Endothelial cell of umbilical vein (primary cell): ENCODE results near the gene RDH5. TPM values are rescaled to one million over a fixed set of nuclear protein-coding genes. Genes with fewer than 3 reads are reported as not detected.

Experiments used
- BruUV-seq: library from RNA; stranded (reverse); fragments of 400-500 nt; replicated peaks from 2 replicates; lab custom pipeline; 2021; lab: Mats Ljungman, UMichigan
- CTCF ChIA-PET: fragments of 300-600, 350-600 bp; sonication (Branson Sonifier 250); formaldehyde crosslinking; loops from one replicate; lab custom pipeline; 2021; ENCODE audit warnings: antibody characterized with exemption, inconsistent platforms; lab: Charles Lee
- POLR2A ChIA-PET: fragments of 300-600, 350-600 bp; sonication (Branson Sonifier 250); formaldehyde crosslinking; loops from one replicate; lab custom pipeline; 2021; ENCODE audit warnings: antibody characterized with exemption, inconsistent platforms; lab: Charles Lee
- DNase-seq: peaks from one replicate; pipeline ENCODE4 v3.0.0-alpha.2; 2011; ENCODE audit warnings: low read depth, low spot score
- FAIRE-seq: peaks from 2 replicates; lab custom pipeline; 2011; peaks lifted over from hg19 to GRCh38; lab: Jason Lieb, UNC
- H2AFZ ChIP-seq: 2 replicates; pipeline ENCODE4 v1.6.0; 2012; ENCODE audit warnings: low read depth, low read length, control low read depth, inconsistent platforms
- H3K27ac ChIP-seq: 2 replicates; pipeline ENCODE4 v1.5.1; 2011; ENCODE audit warnings: low read depth, mild to moderate bottlenecking, control low read depth, low read length, moderate library complexity; ENCODE audit not compliant: insufficient read depth
- H3K27me3 ChIP-seq, 2 experiments: 2 replicates each; pipeline versions ENCODE4 v1.6.0 to v1.6.1; 2011; ENCODE audit warnings: low read length in 2 of 2, mixed read lengths in 1 of 2; ENCODE audit not compliant: control insufficient read depth in 2 of 2, insufficient read depth in 2 of 2
- H3K36me3 ChIP-seq, 2 experiments: 2 replicates in 1 of 2; 3 replicates in 1 of 2; pipeline ENCODE4 v1.5.1; 2011; ENCODE audit warnings: low read length in 2 of 2, mild to moderate bottlenecking in 1 of 2, moderate library complexity in 1 of 2; ENCODE audit not compliant: control insufficient read depth in 2 of 2, insufficient read depth in 2 of 2; ENCODE audit errors: extremely low read depth in 1 of 2
- H3K4me1 ChIP-seq: 3 replicates; pipeline ENCODE4 v1.5.1; 2011; ENCODE audit warnings: mild to moderate bottlenecking, low read length; ENCODE audit not compliant: control insufficient read depth, insufficient read depth; ENCODE audit errors: extremely low read depth
- H3K4me2 ChIP-seq: 2 replicates; pipeline ENCODE4 v1.6.1; 2011; ENCODE audit warnings: low read length, control low read depth, mixed read lengths; ENCODE audit not compliant: insufficient read depth
- H3K4me3 ChIP-seq, 3 experiments: fragments of 200-600 bp in 1 of 3; sonication (generic), shearing (Covaris generic) in 1 of 3; replicated peaks in 1 of 3; 2 replicates each; pipeline ENCODE4 v1.5.1; 2011 to 2016; ENCODE audit warnings: control low read depth in 3 of 3, low read length in 3 of 3, mild to moderate bottlenecking in 2 of 3, inconsistent platforms in 1 of 3, low read depth in 1 of 3, moderate library complexity in 1 of 3; ENCODE audit not compliant: insufficient read depth in 1 of 3
- H3K79me2 ChIP-seq: 2 replicates; pipeline ENCODE4 v1.6.0; 2012; ENCODE audit warnings: low read length, inconsistent platforms; ENCODE audit not compliant: control insufficient read depth, insufficient read depth
- H3K9ac ChIP-seq: replicated peaks from 2 replicates; pipeline ENCODE3; 2011; ENCODE audit warnings: low read length, control low read depth; ENCODE audit not compliant: insufficient read depth; ENCODE audit errors: extremely low read depth
- H3K9me1 ChIP-seq: replicated peaks from 3 replicates; pipeline ENCODE4 v1.6.0; 2011; ENCODE audit warnings: mild to moderate bottlenecking, low read length; ENCODE audit not compliant: control insufficient read depth, insufficient read depth; ENCODE audit errors: extremely low read depth
- H3K9me3 ChIP-seq: replicated peaks from 2 replicates; pipeline ENCODE4 v1.5.1; 2012; ENCODE audit warnings: low read length, inconsistent platforms; ENCODE audit not compliant: control insufficient read depth, insufficient read depth
- H4K20me1 ChIP-seq: replicated peaks from 2 replicates; pipeline ENCODE3; 2011; ENCODE audit warnings: mild to moderate bottlenecking, low read length; ENCODE audit not compliant: control insufficient read depth, insufficient read depth; ENCODE audit errors: extremely low read depth
- CTCF ChIP-seq, 2 donors: IDR thresholded peaks; 1 replicate in 1 of 2; 2 replicates in 1 of 2; pipeline ENCODE4 v1.5.1; 2011; ENCODE audit warnings: low read length in 2 of 2, mild to moderate bottlenecking in 2 of 2, moderate library complexity in 2 of 2, control low read depth in 1 of 2, inconsistent platforms in 1 of 2, low read depth in 1 of 2; ENCODE audit not compliant: insufficient read depth in 1 of 2; ENCODE audit errors: extremely low read depth in 1 of 2
- GATA2 ChIP-seq: IDR thresholded peaks from 2 replicates; pipeline ENCODE4 v1.7.0; 2011; ENCODE audit warnings: low read depth, mild to moderate bottlenecking, moderate library complexity, mixed read lengths, low read length; ENCODE audit not compliant: insufficient read length, insufficient read depth
- POLR2A ChIP-seq: IDR thresholded peaks from 2 replicates; pipeline ENCODE4 v1.6.1; 2012; ENCODE audit warnings: low read depth, mild to moderate bottlenecking, control low read depth, low read length
- dilution Hi-C: fragments of 300-500 bp; cut with MboI; formaldehyde crosslinking; loops from one replicate; pipeline ENCODE4 v1.15.0; 2019; ENCODE audit warnings: low sequenced_read_pairs; ENCODE audit not compliant: extremely low pct_ligation_motif_present
- intact Hi-C: fragments of 100-400 bp; cut with micrococcal nuclease; formaldehyde crosslinking; loops from one replicate; pipeline ENCODE4 v1.10.0; 2022
- polyA plus RNA-seq, 4 experiments: library from polyadenylated mRNA; depleted of rRNA in 3 of 4; stranded (reverse) in 3 of 4; unstranded in 1 of 4; fragments of >200 nt; gene quantifications; 2 replicates each; pipeline versions ENCODE4 v1.2.1 to v1.2.3, GENCODE V29; 2011 to 2012; ENCODE audit warnings: missing spikeins in 1 of 4
- small RNA-seq: library from RNA; depleted of rRNA; stranded (forward); fragments of <200 nt; gene quantifications from one replicate; pipeline ENCODE3, GENCODE V24; 2012; ENCODE audit warnings: low replicate concordance, low read depth; ENCODE audit not compliant: insufficient read depth, insufficient read length
- total RNA-seq: library from RNA; stranded (reverse); gene quantifications from 2 replicates; pipeline ENCODE4 v1.2.3, GENCODE V29; 2021
- TF ChIP-seq, protein P1 (sequence below): IDR thresholded peaks from 2 replicates; pipeline ENCODE4 v1.6.1; 2011; ENCODE audit not compliant: insufficient read depth, insufficient read length

The RDH5 gene
- total and polyA plus RNA-seq, 2 donors (not counting 3 experiments of a cell fraction or from before 2014, with no cell fraction given) = 2.7 to 3.7 TPM

DNA sequence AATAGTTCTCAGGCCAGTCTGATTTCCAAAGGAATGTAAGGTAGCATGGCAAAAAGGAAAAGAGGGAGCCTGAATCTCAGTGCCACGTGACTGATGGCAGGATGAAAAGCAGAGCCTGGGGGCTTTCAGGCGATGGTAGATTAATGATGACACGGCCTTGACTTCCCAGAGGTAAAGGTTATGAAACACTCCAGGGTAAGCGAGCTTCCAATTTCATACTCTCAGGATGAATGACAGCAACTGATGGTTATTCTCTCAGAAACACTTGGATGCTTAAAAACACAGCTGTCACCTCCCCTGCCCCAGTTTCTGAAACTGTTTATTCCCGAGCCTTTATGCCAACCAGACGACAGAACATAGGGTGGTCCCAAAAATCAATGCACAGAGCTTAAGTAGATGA lies 51.5 kb downstream of the RDH5 start:
- no peak overlapping the region for H2AFZ ChIP-seq
- H3K27me3 ChIP-seq = no peaks in the 10 kb centered on the region
- ChIA-PET CTCF (interaction anchor here (1.0 to 2.3 kb wide), 4 partner anchors 14 to 33 kb away, joined by 3 to 12 read pairs (median 5); partner anchors contain the start of gene GDF11), POLR2A (no interaction called here)
- DNase-seq = no peak
- no peak overlapping the region for H3K4me3 ChIP-seq
- H3K79me2 ChIP-seq = peaks cover 14% of the 10 kb centered on the region
- FAIRE-seq = no peak
- no peaks in the 10 kb centered on the region for H3K9me3 ChIP-seq
- intact Hi-C loops = no loop called here
- H3K27ac ChIP-seq = no peak overlapping the region
- dilution Hi-C loops = no loop called here
- H3K36me3 ChIP-seq = peaks cover 5 to 19% of the 10 kb centered on the region in 2 experiments
- H3K4me2 ChIP-seq = no peak overlapping the region
- H4K20me1 ChIP-seq = no peaks in the 10 kb centered on the region
- H3K4me1 ChIP-seq = no peaks in the 10 kb centered on the region
- no peak overlapping the region for H3K9ac ChIP-seq
- no peak for TF ChIP-seq CTCF (IDR thresholded peaks at IDR 0.05; ENCODE audit: extremely low read depth in 1 of 2, insufficient read depth in 1 of 2, low read depth in 1 of 2, low read length in 2 of 2)
- no peak for TF ChIP-seq GATA2
- no peak for TF ChIP-seq POLR2A
- TF ChIP-seq, protein P1, sequence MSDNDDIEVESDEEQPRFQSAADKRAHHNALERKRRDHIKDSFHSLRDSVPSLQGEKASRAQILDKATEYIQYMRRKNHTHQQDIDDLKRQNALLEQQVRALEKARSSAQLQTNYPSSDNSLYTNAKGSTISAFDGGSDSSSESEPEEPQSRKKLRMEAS = no peak
- no peaks in the 10 kb centered on the region for H3K9me1 ChIP-seq
- BruUV-seq = no TSS peak

Small RNAs within 50 kb of the gene (small RNA-seq; reads per million reads assigned to genes)
- gene AC009779.1 = not detected
- gene RF00017 = not detected

Other genes starting within 250 kb of the RDH5 start
- gene OR6C68, start 228.0 kb upstream of the RDH5 start, total RNA-seq = not detected in 2 replicates
- gene OR6C68, start 228.0 kb upstream of the RDH5 start, polyA plus RNA-seq = not detected in 2 replicates
- not detected in 2 replicates for gene OR6C4, start 170.8 kb upstream of the RDH5 start, total RNA-seq
- gene OR6C4, start 170.8 kb upstream of the RDH5 start, polyA plus RNA-seq = not detected in 2 replicates
- gene OR2AP1, start 147.9 kb upstream of the RDH5 start, total RNA-seq = not detected in 2 replicates
- gene OR2AP1, start 147.9 kb upstream of the RDH5 start, polyA plus RNA-seq = not detected in 2 replicates
- gene OR10P1, start 83.5 kb upstream of the RDH5 start, total RNA-seq = not detected in 2 replicates
- not detected in 2 replicates for gene OR10P1, start 83.5 kb upstream of the RDH5 start, polyA plus RNA-seq
- 0.84 and 1.0 TPM in 2 replicates for gene ITGA7, start 12.5 kb upstream of the RDH5 start, total RNA-seq
- gene ITGA7, start 12.5 kb upstream of the RDH5 start, polyA plus RNA-seq = 0.41 and 0.67 TPM in 2 replicates
- 84.1 and 85.6 TPM in 2 replicates for gene BLOC1S1, start 4.3 kb upstream of the RDH5 start, total RNA-seq
- 192 and 197 TPM in 2 replicates for gene BLOC1S1, start 4.3 kb upstream of the RDH5 start, polyA plus RNA-seq
- 1,054 and 1,063 TPM in 2 replicates for gene CD63, start 8.6 kb downstream of the RDH5 start, total RNA-seq
- gene CD63, start 8.6 kb downstream of the RDH5 start, polyA plus RNA-seq = 1,429 and 1,536 TPM in 2 replicates
- gene GDF11, start 22.7 kb downstream of the RDH5 start, total RNA-seq = 18.7 and 19.8 TPM in 2 replicates
- gene GDF11, start 22.7 kb downstream of the RDH5 start, polyA plus RNA-seq = 10.0 and 11.6 TPM in 2 replicates
- 88.1 and 101 TPM in 2 replicates for gene SARNP, start 97.3 kb downstream of the RDH5 start, total RNA-seq
- gene SARNP, start 97.3 kb downstream of the RDH5 start, polyA plus RNA-seq = 101 and 108 TPM in 2 replicates
- gene ORMDL2, start 97.6 kb downstream of the RDH5 start, total RNA-seq = 55.0 and 57.8 TPM in 2 replicates
- 70.4 and 111 TPM in 2 replicates for gene ORMDL2, start 97.6 kb downstream of the RDH5 start, polyA plus RNA-seq
- 29.7 and 33.3 TPM in 2 replicates for gene DNAJC14, start 109.2 kb downstream of the RDH5 start, total RNA-seq
- 15.7 and 16.0 TPM in 2 replicates for gene DNAJC14, start 109.2 kb downstream of the RDH5 start, polyA plus RNA-seq
- 0.31 and 0.78 TPM in 2 replicates for gene MMP19, start 122.5 kb downstream of the RDH5 start, total RNA-seq
- 1.6 and 2.0 TPM in 2 replicates for gene MMP19, start 122.5 kb downstream of the RDH5 start, polyA plus RNA-seq
- 23.5 and 24.9 TPM in 2 replicates for gene PYM1, start 207.5 kb downstream of the RDH5 start, total RNA-seq
- 16.8 and 18.7 TPM in 2 replicates for gene PYM1, start 207.5 kb downstream of the RDH5 start, polyA plus RNA-seq
- 49.8 and 64.3 TPM in 2 replicates for gene DGKA, start 210.8 kb downstream of the RDH5 start, total RNA-seq
- gene DGKA, start 210.8 kb downstream of the RDH5 start, polyA plus RNA-seq = 48.6 and 53.2 TPM in 2 replicates
- 0.42 and 0.51 TPM in 2 replicates for gene PMEL, start 245.6 kb downstream of the RDH5 start, total RNA-seq
- 0.99 and 2.0 TPM in 2 replicates for gene PMEL, start 245.6 kb downstream of the RDH5 start, polyA plus RNA-seq
- 63.6 and 69.8 TPM in 2 replicates for gene CDK2, start 246.4 kb downstream of the RDH5 start, total RNA-seq
- gene CDK2, start 246.4 kb downstream of the RDH5 start, polyA plus RNA-seq = 46.7 and 52.2 TPM in 2 replicates